Esophagus squamous epithelium (tissue), 5 donors: ENCODE data around the gene PPP2R1A. TPM values are rescaled to one million over a fixed set of nuclear protein-coding genes. Genes with fewer than 3 reads are reported as not detected.

Experiments
- DNase-seq: peaks from one replicate; lab custom pipeline; 2025; lab: John Stamatoyannopoulos, UW
- H3K27ac ChIP-seq, 4 donors: fragments of 200-600 bp; sonication (generic); one replicate each; pipeline ENCODE4 v1.5.1; 2016 to 2019; ENCODE audit warnings: mild to moderate bottlenecking in 1 of 4
- H3K27me3 ChIP-seq, 4 donors: fragments of 200-600 bp; sonication (generic); 1 replicate in 3 of 4; 2 replicates in 1 of 4; pipeline versions ENCODE4 v1.5.1 to v1.6.0; 2017 to 2021; ENCODE audit warnings: antibody characterized with exemption in 1 of 4
- H3K36me3 ChIP-seq, 3 donors: fragments of 200-600 bp; sonication (generic); one replicate each; pipeline ENCODE4 v1.5.1; 2016 to 2019
- H3K4me1 ChIP-seq, 3 donors: fragments of 200-600 bp; sonication (generic); one replicate each; pipeline ENCODE4 v1.5.1; 2017 to 2019
- H3K4me3 ChIP-seq, 4 donors: fragments of 200-600 bp; sonication (generic); 1 replicate in 3 of 4; 2 replicates in 1 of 4; pipeline ENCODE4 v1.5.1; 2016 to 2019; ENCODE audit warnings: mild to moderate bottlenecking in 2 of 4, moderate library complexity in 1 of 4
- H3K9me3 ChIP-seq, 3 donors: fragments of 200-600 bp; sonication (generic); one replicate each; pipeline ENCODE4 v1.5.1; 2016 to 2019
- CTCF ChIP-seq, 6 experiments: fragments of 450-650 bp in 4 of 6; fragments of 200-600 bp in 2 of 6; sonication (generic) in 2 of 6; IDR thresholded peaks; one replicate each; pipeline ENCODE4 v1.5.1; 2016 to 2019; ENCODE audit warnings: antibody characterized with exemption in 6 of 6, mild to moderate bottlenecking in 4 of 6, moderate library complexity in 4 of 6
- POLR2A ChIP-seq, 4 donors: fragments of 450-650 bp; IDR thresholded peaks; one replicate each; pipeline ENCODE4 v1.6.1; 2017; ENCODE audit warnings: antibody characterized with exemption in 4 of 4, mild to moderate bottlenecking in 4 of 4, moderate library complexity in 3 of 4
- WGBS, 2 donors: methylation state at CpG; one replicate each; pipeline ENCODE4 v1.1.5; 2018; 5-methylcytosine and 5-hydroxymethylcytosine counted together
- intact Hi-C: fragments of 100-400 bp; cut with DNase I; formaldehyde crosslinking; loops from one replicate; pipeline ENCODE4 v1.15.0; 2022
- small RNA-seq, 4 donors: library from RNA; depleted of rRNA; stranded (forward); fragments of <200 nt; gene quantifications; one replicate each; pipeline ENCODE3, GENCODE V24; 2016
- total RNA-seq, 4 donors: library from RNA; depleted of rRNA; stranded (reverse); fragments of >200 nt; gene quantifications; one replicate each; pipeline ENCODE4 v1.1.0, GENCODE V29; 2016
- donor health status: DM: yes; HTN: yes; CAD: no.

PPP2R1A gene
- total RNA-seq, 4 donors from 2014 or later, result 126 to 225 (median 152) TPM

GRCh38 chr19:52273301-52273700 is 83.4 kb downstream of the PPP2R1A start:
- no peaks in the 10 kb centered on the region for H3K27me3 ChIP-seq
- intact Hi-C loops, result no loop called here
- DNase-seq, result no peak
- peaks cover 0 to 21% (median 10%) of the 10 kb centered on the region in 3 donors for H3K4me1 ChIP-seq
- peaks cover 0 to 66% (median 0%) of the 10 kb centered on the region in 3 donors for H3K36me3 ChIP-seq
- no peak overlapping the region for H3K27ac ChIP-seq
- peaks cover 0 to 47% (median 0%) of the 10 kb centered on the region in 3 donors for H3K9me3 ChIP-seq
- TF ChIP-seq CTCF (IDR thresholded peaks at IDR 0.05) (no peak), POLR2A (IDR thresholded peaks at IDR 0.05) (no peak)
- H3K4me3 ChIP-seq, result no peak overlapping the region
- 95% methylated on average over 2 of the region's 2 CpGs for WGBS, 2 donors

DNA sequence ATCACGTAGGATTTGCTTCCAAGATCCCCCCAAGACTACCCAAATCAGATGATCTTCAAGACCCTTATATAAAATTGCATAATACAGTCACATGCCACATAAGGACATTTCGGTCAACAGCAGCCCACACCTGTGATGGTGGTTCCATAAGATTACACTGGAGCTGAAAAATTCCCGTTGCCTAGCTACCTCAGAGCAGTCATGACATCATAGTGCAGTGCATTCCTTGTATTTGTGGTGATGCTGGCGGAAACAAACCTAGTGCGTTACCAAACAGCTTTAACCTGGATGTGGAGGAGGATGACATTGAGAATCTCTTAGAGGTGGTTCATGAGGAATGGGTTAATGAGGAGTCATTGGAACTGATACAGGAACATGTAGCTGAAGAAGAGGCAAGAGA is 84.3 kb downstream of the PPP2R1A start:
- Histone ChIP-seq H3K27me3 (no peaks in the 10 kb centered on the region), H3K4me3 (no peak overlapping the region), H3K4me1 (peaks cover 0 to 16% (median 10%) of the 10 kb centered on the region in 3 donors), H3K36me3 (peaks cover 0 to 73% (median 0%) of the 10 kb centered on the region in 3 donors), H3K9me3 (peaks cover 0 to 56% (median 0%) of the 10 kb centered on the region in 3 donors), H3K27ac (no peak overlapping the region)
- intact Hi-C loops, result no loop called here
- TF ChIP-seq CTCF (IDR thresholded peaks at IDR 0.05) (no peak), POLR2A (IDR thresholded peaks at IDR 0.05) (no peak)
- DNase-seq, result no peak
- 74 to 92% methylated on average over 5 of the region's 5 CpGs for WGBS, 2 donors

GRCh38 chr19:52275988-52276387 is 86.1 kb downstream of the PPP2R1A start:
- no peak for DNase-seq
- 82 to 97% methylated on average over 5 of the region's 5 CpGs for WGBS, 2 donors
- Histone ChIP-seq H3K36me3 (peaks cover 0 to 87% (median 0%) of the 10 kb centered on the region in 3 donors), H3K4me3 (no peak overlapping the region), H3K9me3 (peaks cover 0 to 74% (median 5%) of the 10 kb centered on the region in 3 donors), H3K4me1 (peaks cover 0 to 7% (median 3%) of the 10 kb centered on the region in 3 donors), H3K27me3 (no peaks in the 10 kb centered on the region), H3K27ac (no peak overlapping the region)
- intact Hi-C loops, result no loop called here
- no peak for TF ChIP-seq CTCF (IDR thresholded peaks at IDR 0.05)
- no peak for TF ChIP-seq POLR2A (IDR thresholded peaks at IDR 0.05)

GRCh38 chr19:52277471-52277870 is 87.6 kb downstream of the PPP2R1A start:
- H3K4me3 ChIP-seq, result no peak overlapping the region
- DNase-seq, result no peak
- H3K9me3 ChIP-seq, result peaks cover 0 to 87% (median 14%) of the 10 kb centered on the region in 3 donors
- no peak overlapping the region for H3K27ac ChIP-seq
- WGBS, 2 donors, result 88 to 90% methylated on average over 3 to 6 of the region's 6 CpGs
- peaks cover 0 to 93% (median 0%) of the 10 kb centered on the region in 3 donors for H3K36me3 ChIP-seq
- no peaks in the 10 kb centered on the region for H3K4me1 ChIP-seq
- intact Hi-C loops, result no loop called here
- TF ChIP-seq POLR2A (IDR thresholded peaks at IDR 0.05), result no peak
- no peak for TF ChIP-seq CTCF (IDR thresholded peaks at IDR 0.05)
- H3K27me3 ChIP-seq, result no peaks in the 10 kb centered on the region

Small RNAs within 50 kb of the gene (small RNA-seq; reads per million reads assigned to genes)
- gene MIR6801, result 0 to 0.27 (median 0.04) reads per million in 4 donors
- gene RF00019, result 0 reads per million in 4 donors
- gene RPL37P23, result 0 to 0.14 (median 0) reads per million in 4 donors

Other genes starting within 250 kb of the PPP2R1A start
- gene ZNF350, start 203.2 kb upstream of the PPP2R1A start, total RNA-seq, result 10 to 100 TPM in 1 of 4 donors, 1 to 10 TPM in 3; 2.9 to 12.6 (median 6.6) TPM
- gene ZNF615, start 181.8 kb upstream of the PPP2R1A start, total RNA-seq, result 10 to 100 TPM in 1 of 4 donors, 1 to 10 TPM in 3; 2.8 to 13.9 (median 5.9) TPM
- gene ZNF614, start 161.7 kb upstream of the PPP2R1A start, total RNA-seq, result 1 to 10 TPM; 2.2 to 8.2 (median 4.0) TPM
- gene ZNF432, start 141.2 kb upstream of the PPP2R1A start, total RNA-seq, result 10 to 100 TPM in 1 of 4 donors, 1 to 10 TPM in 3; 4.3 to 13.7 (median 7.6) TPM
- gene ZNF841, start 94.3 kb upstream of the PPP2R1A start, total RNA-seq, result 10 to 100 TPM in 3 of 4 donors, 1 to 10 TPM in 1; 9.0 to 19.5 (median 17.1) TPM
- 1 to 10 TPM; 2.4 to 5.1 (median 3.7) TPM for gene ZNF616, start 50.1 kb upstream of the PPP2R1A start, total RNA-seq
- gene ZNF836, start 18.4 kb upstream of the PPP2R1A start, total RNA-seq, result 1 to 10 TPM; 5.0 to 9.5 (median 7.5) TPM
- 1 to 10 TPM; 2.5 to 8.4 (median 3.9) TPM for gene ZNF766, start 79.5 kb downstream of the PPP2R1A start, total RNA-seq
- gene ZNF480, start 107.1 kb downstream of the PPP2R1A start, total RNA-seq, result 1 to 10 TPM; 4.8 to 9.2 (median 6.8) TPM
- gene ZNF610, start 146.2 kb downstream of the PPP2R1A start, total RNA-seq, result under 1 TPM in 3 of 4 donors, not detected in 1; 0.15 to 0.95 (median 0.15) TPM
- gene ZNF880, start 179.9 kb downstream of the PPP2R1A start, total RNA-seq, result 10 to 100 TPM in 2 of 4 donors, 1 to 10 TPM in 2; 3.0 to 20.4 (median 8.0) TPM
- 10 to 100 TPM in 1 of 4 donors, 1 to 10 TPM in 3; 1.9 to 17.5 (median 6.3) TPM for gene ZNF528, start 207.8 kb downstream of the PPP2R1A start, total RNA-seq
- gene ZNF534, start 239.1 kb downstream of the PPP2R1A start, total RNA-seq, result under 1 TPM in 1 of 4 donors, not detected in 3; 0.19 TPM